ENCODE data around the gene PDE4D. TPM values are rescaled to one million over a fixed set of nuclear protein-coding genes. Genes with fewer than 3 reads are reported as not detected.
"Not testable (repeated sequence)": the region's sequence is repeated elsewhere in the genome, so short reads cannot be mapped to it uniquely, and the experiment has no call there.

Gene PDE4D
- total RNA-seq, 1 experiment from 2014 or later: 61.2 TPM

GRCh38 chr5:59065554-59065953 lies 828.0 kb downstream of the PDE4D start:
- no peaks in the 10 kb centered on the region for H3K9me2 ChIP-seq (replicated peaks; ENCODE audit: insufficient read depth, low read length)
- H3K27me3 ChIP-seq (ENCODE audit: low read length): no peaks in the 10 kb centered on the region
- H3K4me2 ChIP-seq (ENCODE audit: low read depth, low read length, poor library complexity, severe bottlenecking): no peak overlapping the region
- H3K9ac ChIP-seq (ENCODE audit: low read length): no peak overlapping the region
- no peak overlapping the region for H3K4me3 ChIP-seq (ENCODE audit: low read length)
- no peaks in the 10 kb centered on the region for H3K9me3 ChIP-seq (ENCODE audit: low read length)
- H3K36me3 ChIP-seq (ENCODE audit: insufficient read depth, low read length): no peaks in the 10 kb centered on the region
- no peak overlapping the region for H2AFZ ChIP-seq (ENCODE audit: low read length)
- DNase-seq: no peak
- H4K20me1 ChIP-seq (ENCODE audit: insufficient read depth, low read depth, low read length): no peaks in the 10 kb centered on the region
- no peak overlapping the region for H3K27ac ChIP-seq (ENCODE audit: low read length)
- H3K79me2 ChIP-seq (ENCODE audit: low read length): no peaks in the 10 kb centered on the region
- no peaks in the 10 kb centered on the region for H3K4me1 ChIP-seq (ENCODE audit: low read length)

DNA sequence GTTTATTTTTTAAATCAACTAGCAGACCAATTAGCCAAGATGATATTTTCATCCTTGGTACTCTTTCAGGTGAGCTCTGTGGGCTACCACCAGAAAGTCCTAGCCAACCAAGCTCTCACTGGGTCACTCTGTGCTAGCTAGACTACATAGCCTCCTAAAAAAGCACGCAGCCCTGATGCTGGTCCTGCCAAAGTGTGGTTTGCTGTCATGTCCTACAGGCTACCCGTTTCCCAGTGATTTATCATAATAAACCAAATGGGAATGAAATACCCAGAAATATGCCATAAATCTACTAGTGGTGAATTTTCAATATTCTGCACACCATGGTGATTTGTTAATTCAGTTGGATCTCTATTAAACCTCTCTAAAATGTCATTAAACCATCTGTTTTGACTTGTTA lies 829.2 kb downstream of the PDE4D start:
- no peaks in the 10 kb centered on the region for H3K36me3 ChIP-seq (ENCODE audit: insufficient read depth, low read length)
- H3K4me2 ChIP-seq (ENCODE audit: low read depth, low read length, poor library complexity, severe bottlenecking): no peak overlapping the region
- no peak overlapping the region for H3K4me3 ChIP-seq (ENCODE audit: low read length)
- no peaks in the 10 kb centered on the region for H3K4me1 ChIP-seq (ENCODE audit: low read length)
- H3K27me3 ChIP-seq (ENCODE audit: low read length): no peaks in the 10 kb centered on the region
- DNase-seq: no peak
- no peak overlapping the region for H3K9ac ChIP-seq (ENCODE audit: low read length)
- no peak overlapping the region for H2AFZ ChIP-seq (ENCODE audit: low read length)
- H3K9me2 ChIP-seq (replicated peaks; ENCODE audit: insufficient read depth, low read length): no peaks in the 10 kb centered on the region
- H3K79me2 ChIP-seq (ENCODE audit: low read length): no peaks in the 10 kb centered on the region
- H3K9me3 ChIP-seq (ENCODE audit: low read length): no peaks in the 10 kb centered on the region
- no peaks in the 10 kb centered on the region for H4K20me1 ChIP-seq (ENCODE audit: insufficient read depth, low read depth, low read length)
- no peak overlapping the region for H3K27ac ChIP-seq (ENCODE audit: low read length)

DNA sequence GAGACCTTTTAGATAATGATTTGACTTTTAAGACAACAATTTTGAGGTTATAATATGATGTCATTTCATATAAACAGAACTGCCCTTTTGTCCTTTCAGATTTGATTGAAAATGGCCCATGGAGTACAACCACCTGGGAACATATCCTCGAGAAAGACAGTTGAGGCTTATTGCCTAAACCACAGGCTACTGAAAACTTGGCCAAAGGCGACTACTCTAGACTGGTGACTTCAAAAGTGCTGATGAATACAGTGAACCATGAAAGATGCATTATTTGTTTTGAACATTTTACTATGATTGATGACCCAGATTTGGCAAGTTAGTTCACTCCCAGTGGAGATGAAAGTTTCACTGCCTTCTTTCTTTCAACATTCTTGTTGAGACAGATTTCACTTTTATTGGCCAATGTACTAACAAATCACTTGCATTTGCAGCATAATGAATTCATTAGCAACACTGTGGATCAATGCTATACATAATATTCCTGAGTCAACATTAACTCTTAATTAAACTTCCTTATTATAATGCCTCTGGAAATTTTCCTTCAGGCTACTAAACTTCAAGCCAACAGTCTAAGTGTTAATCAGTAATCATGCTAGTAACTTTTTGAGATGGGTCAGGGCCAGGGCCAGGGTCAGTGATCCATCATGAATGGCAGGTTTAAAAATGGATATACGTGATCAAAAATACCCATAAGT lies 830.4 kb downstream of the PDE4D start:
- Histone ChIP-seq H3K27me3 (ENCODE audit: low read length) (no peaks in the 10 kb centered on the region), H3K4me2 (ENCODE audit: low read depth, low read length, poor library complexity, severe bottlenecking) (no peak overlapping the region), H3K9ac (ENCODE audit: low read length) (no peak overlapping the region), H3K79me2 (ENCODE audit: low read length) (no peaks in the 10 kb centered on the region), H4K20me1 (ENCODE audit: insufficient read depth, low read depth, low read length) (no peaks in the 10 kb centered on the region), H3K9me2 (replicated peaks; ENCODE audit: insufficient read depth, low read length) (no peaks in the 10 kb centered on the region), H2AFZ (ENCODE audit: low read length) (no peak overlapping the region), H3K4me1 (ENCODE audit: low read length) (no peaks in the 10 kb centered on the region), H3K27ac (ENCODE audit: low read length) (no peak overlapping the region), H3K4me3 (ENCODE audit: low read length) (no peak overlapping the region), H3K36me3 (ENCODE audit: insufficient read depth, low read length) (no peaks in the 10 kb centered on the region), H3K9me3 (ENCODE audit: low read length) (no peaks in the 10 kb centered on the region)
- no peak for DNase-seq

GRCh38 chr5:59061377-59061776 lies 832.1 kb downstream of the PDE4D start:
- no peak overlapping the region for H2AFZ ChIP-seq (ENCODE audit: low read length)
- H3K9ac ChIP-seq (ENCODE audit: low read length): no peak overlapping the region
- H3K79me2 ChIP-seq (ENCODE audit: low read length): no peaks in the 10 kb centered on the region
- DNase-seq: no peak
- H4K20me1 ChIP-seq (ENCODE audit: insufficient read depth, low read depth, low read length): no peaks in the 10 kb centered on the region
- H3K27me3 ChIP-seq (ENCODE audit: low read length): no peaks in the 10 kb centered on the region
- no peak overlapping the region for H3K27ac ChIP-seq (ENCODE audit: low read length)
- no peak overlapping the region for H3K4me2 ChIP-seq (ENCODE audit: low read depth, low read length, poor library complexity, severe bottlenecking)
- no peaks in the 10 kb centered on the region for H3K4me1 ChIP-seq (ENCODE audit: low read length)
- H3K9me2 ChIP-seq (replicated peaks; ENCODE audit: insufficient read depth, low read length): no peaks in the 10 kb centered on the region
- H3K36me3 ChIP-seq (ENCODE audit: insufficient read depth, low read length): no peaks in the 10 kb centered on the region
- no peaks in the 10 kb centered on the region for H3K9me3 ChIP-seq (ENCODE audit: low read length)
- H3K4me3 ChIP-seq (ENCODE audit: low read length): no peak overlapping the region

- Histone ChIP-seq H3K27ac (ENCODE audit: low read length) (no peak overlapping the region), H3K27me3 (ENCODE audit: low read length) (no peaks in the 10 kb centered on the region), H3K79me2 (ENCODE audit: low read length) (no peaks in the 10 kb centered on the region), H3K4me1 (ENCODE audit: low read length) (no peaks in the 10 kb centered on the region), H3K36me3 (ENCODE audit: insufficient read depth, low read length) (no peaks in the 10 kb centered on the region), H3K9me2 (replicated peaks; ENCODE audit: insufficient read depth, low read length) (no peaks in the 10 kb centered on the region), H3K4me3 (ENCODE audit: low read length) (no peak overlapping the region), H3K9ac (ENCODE audit: low read length) (no peak overlapping the region), H2AFZ (ENCODE audit: low read length) (no peak overlapping the region), H3K9me3 (ENCODE audit: low read length) (no peaks in the 10 kb centered on the region), H3K4me2 (ENCODE audit: low read depth, low read length, poor library complexity, severe bottlenecking) (no peak overlapping the region), H4K20me1 (ENCODE audit: insufficient read depth, low read depth, low read length) (no peaks in the 10 kb centered on the region)
- no peak for DNase-seq
Measured at GRCh38 chr5:59058969-59059687, 834.4 kb downstream of the PDE4D start.

GRCh38 chr5:59058237-59058636 lies 835.3 kb downstream of the PDE4D start:
- H3K9me2 ChIP-seq (replicated peaks; ENCODE audit: insufficient read depth, low read length): no peaks in the 10 kb centered on the region
- no peaks in the 10 kb centered on the region for H3K79me2 ChIP-seq (ENCODE audit: low read length)
- H3K9me3 ChIP-seq (ENCODE audit: low read length): no peaks in the 10 kb centered on the region
- DNase-seq: no peak
- H3K4me3 ChIP-seq (ENCODE audit: low read length): no peak overlapping the region
- no peak overlapping the region for H3K9ac ChIP-seq (ENCODE audit: low read length)
- H3K27me3 ChIP-seq (ENCODE audit: low read length): no peaks in the 10 kb centered on the region
- H3K4me2 ChIP-seq (ENCODE audit: low read depth, low read length, poor library complexity, severe bottlenecking): no peak overlapping the region
- no peaks in the 10 kb centered on the region for H3K4me1 ChIP-seq (ENCODE audit: low read length)
- no peaks in the 10 kb centered on the region for H4K20me1 ChIP-seq (ENCODE audit: insufficient read depth, low read depth, low read length)
- no peak overlapping the region for H3K27ac ChIP-seq (ENCODE audit: low read length)
- H2AFZ ChIP-seq (ENCODE audit: low read length): no peak overlapping the region
- H3K36me3 ChIP-seq (ENCODE audit: insufficient read depth, low read length): no peaks in the 10 kb centered on the region

GRCh38 chr5:59056599-59056998 lies 836.9 kb downstream of the PDE4D start:
- not testable (repeated sequence) for DNase-seq; H4K20me1 ChIP-seq (ENCODE audit: insufficient read depth, low read depth, low read length); H3K4me2 ChIP-seq (ENCODE audit: low read depth, low read length, poor library complexity, severe bottlenecking); H3K4me3 ChIP-seq (ENCODE audit: low read length); H3K9me3 ChIP-seq (ENCODE audit: low read length); H3K27me3 ChIP-seq (ENCODE audit: low read length); H3K36me3 ChIP-seq (ENCODE audit: insufficient read depth, low read length); H3K27ac ChIP-seq (ENCODE audit: low read length); H3K9ac ChIP-seq (ENCODE audit: low read length); H3K79me2 ChIP-seq (ENCODE audit: low read length); H3K9me2 ChIP-seq (replicated peaks; ENCODE audit: insufficient read depth, low read length); H2AFZ ChIP-seq (ENCODE audit: low read length); H3K4me1 ChIP-seq (ENCODE audit: low read length)

GRCh38 chr5:59055745-59056448 lies 837.6 kb downstream of the PDE4D start:
- H3K79me2 ChIP-seq (ENCODE audit: low read length): no peaks in the 10 kb centered on the region

More at GRCh38 chr5:59055745-59056448, 837.6 kb downstream of the PDE4D start:
- Histone ChIP-seq H3K9me2 (replicated peaks; ENCODE audit: insufficient read depth, low read length) (no peaks in the 10 kb centered on the region), H3K27ac (ENCODE audit: low read length) (no peak overlapping the region), H3K4me2 (ENCODE audit: low read depth, low read length, poor library complexity, severe bottlenecking) (no peak overlapping the region), H3K36me3 (ENCODE audit: insufficient read depth, low read length) (no peaks in the 10 kb centered on the region), H3K9ac (ENCODE audit: low read length) (no peak overlapping the region), H3K9me3 (ENCODE audit: low read length) (no peaks in the 10 kb centered on the region), H3K27me3 (ENCODE audit: low read length) (no peaks in the 10 kb centered on the region), H3K4me3 (ENCODE audit: low read length) (no peak overlapping the region), H4K20me1 (ENCODE audit: insufficient read depth, low read depth, low read length) (no peaks in the 10 kb centered on the region), H3K4me1 (ENCODE audit: low read length) (no peaks in the 10 kb centered on the region), H2AFZ (ENCODE audit: low read length) (no peak overlapping the region)
- DNase-seq: no peak

Data from Karpas-422 (cell line).